ENCODE results near the gene CCDC116. TPM values are rescaled to one million over a fixed set of nuclear protein-coding genes. Genes with fewer than 3 reads are reported as not detected.
A peak's percentile ranks its signal among the peaks of the same experiment; 100 is the strongest.
"Not testable (repeated sequence)": the region's sequence is repeated elsewhere in the genome, so short reads cannot be mapped to it uniquely, and the experiment has no call there.

Gene CCDC116
- total RNA-seq, 1 donor from 2014 or later = 1.0 TPM

- Mint-ChIP-seq H3K27me3 (no peaks in the 10 kb centered on the region), H3K36me3 (ENCODE audit: low read depth) (peaks cover 4% of the 10 kb centered on the region), H3K9me3 (no peaks in the 10 kb centered on the region), H3K4me3 (no peak overlapping the region), H3K27ac (no peak overlapping the region), H3K4me1 (peaks cover 18% of the 10 kb centered on the region)
- CTCF ChIA-PET = no interaction called here
- intact Hi-C loops (cut with micrococcal nuclease) = no loop called here
- TF ChIP-seq CTCF (IDR thresholded peaks at IDR 0.05) = no peak
- ATAC-seq (ENCODE audit: low read depth) (no peak), DNase-seq (no peak)
- POLR2A ChIA-PET = interaction anchor here (7.4 kb wide), 1 partner anchor 9 kb away, joined by 110 read pairs; the partner anchor contains the start of gene SDF2L1
These were observed 921 bp downstream of the CCDC116 start for GRCh38 chr22:21633481-21633880.

- ATAC-seq (ENCODE audit: low read depth) (no peak), DNase-seq (no peak)
- POLR2A ChIA-PET = interaction anchor here (7.4 kb wide), 1 partner anchor 8 kb away, joined by 110 read pairs; the partner anchor contains the start of gene SDF2L1
- H3K27me3 Mint-ChIP-seq = no peaks in the 10 kb centered on the region
- CTCF ChIA-PET = interaction anchor here (2.8 kb wide), 1 partner anchor 13 kb away, joined by 8 read pairs; no protein-coding TSS in a partner anchor
- intact Hi-C loops (cut with micrococcal nuclease) = no loop called here
- H3K36me3 Mint-ChIP-seq (ENCODE audit: low read depth) = peaks cover 4% of the 10 kb centered on the region
- H3K27ac Mint-ChIP-seq = no peak overlapping the region
- H3K9me3 Mint-ChIP-seq = no peaks in the 10 kb centered on the region
- H3K4me3 Mint-ChIP-seq = no peak overlapping the region
- H3K4me1 Mint-ChIP-seq = peaks cover 17% of the 10 kb centered on the region
- TF ChIP-seq CTCF (IDR thresholded peaks at IDR 0.05) = no peak
These were observed 1.5 kb downstream of the CCDC116 start for GRCh38 chr22:21634081-21634480.

GRCh38 chr22:21634844-21635243, 2.3 kb downstream of the CCDC116 start:
- H3K4me3 Mint-ChIP-seq = no peak overlapping the region
- no peak overlapping the region for H3K27ac Mint-ChIP-seq
- ATAC-seq (ENCODE audit: low read depth) = no peak
- no peak for DNase-seq
- ChIA-PET CTCF (interaction anchor here (2.8 kb wide), 1 partner anchor 12 kb away, joined by 8 read pairs; no protein-coding TSS in a partner anchor), POLR2A (no interaction called here)
- TF ChIP-seq CTCF (IDR thresholded peaks at IDR 0.05) = no peak
- H3K9me3 Mint-ChIP-seq = no peaks in the 10 kb centered on the region
- no peaks in the 10 kb centered on the region for H3K27me3 Mint-ChIP-seq
- intact Hi-C loops (cut with micrococcal nuclease) = no loop called here
- peaks cover 14% of the 10 kb centered on the region for H3K4me1 Mint-ChIP-seq
- no peaks in the 10 kb centered on the region for H3K36me3 Mint-ChIP-seq (ENCODE audit: low read depth)

- ATAC-seq (ENCODE audit: low read depth) = no peak
- peaks cover 8% of the 10 kb centered on the region for H3K4me1 Mint-ChIP-seq
- intact Hi-C loops (cut with micrococcal nuclease) = no loop called here
- no peak for DNase-seq
- CTCF ChIA-PET = interaction anchor here (2.8 kb wide), 1 partner anchor 11 kb away, joined by 8 read pairs; no protein-coding TSS in a partner anchor
- POLR2A ChIA-PET = no interaction called here
- no peaks in the 10 kb centered on the region for H3K27me3 Mint-ChIP-seq
- H3K4me3 Mint-ChIP-seq = no peak overlapping the region
- no peaks in the 10 kb centered on the region for H3K36me3 Mint-ChIP-seq (ENCODE audit: low read depth)
- no peaks in the 10 kb centered on the region for H3K9me3 Mint-ChIP-seq
- H3K27ac Mint-ChIP-seq = no peak overlapping the region
- TF ChIP-seq CTCF (IDR thresholded peaks at IDR 0.05) = no peak
These were observed 3.4 kb downstream of the CCDC116 start for GRCh38 chr22:21635771-21636510.

GRCh38 chr22:21636629-21637218, 4.2 kb downstream of the CCDC116 start:
- ATAC-seq (ENCODE audit: low read depth) (no peak), DNase-seq (no peak)
- intact Hi-C loops (cut with micrococcal nuclease) = no loop called here
- ChIA-PET CTCF (interaction anchor here (2.8 kb wide), 1 partner anchor 10 kb away, joined by 8 read pairs; no protein-coding TSS in a partner anchor), POLR2A (no interaction called here)
- H3K27me3 Mint-ChIP-seq = no peaks in the 10 kb centered on the region
- peaks cover 12% of the 10 kb centered on the region for H3K4me1 Mint-ChIP-seq
- no peak overlapping the region for H3K4me3 Mint-ChIP-seq
- no peak for TF ChIP-seq CTCF (IDR thresholded peaks at IDR 0.05)
- no peaks in the 10 kb centered on the region for H3K36me3 Mint-ChIP-seq (ENCODE audit: low read depth)
- H3K9me3 Mint-ChIP-seq = no peaks in the 10 kb centered on the region
- peak overlapping the region; percentile 9 for H3K27ac Mint-ChIP-seq

GRCh38 chr22:21637450-21637849, 4.9 kb downstream of the CCDC116 start:
- H3K27me3 Mint-ChIP-seq; ATAC-seq (ENCODE audit: low read depth); H3K4me3 Mint-ChIP-seq; DNase-seq; POLR2A ChIA-PET; H3K9me3 Mint-ChIP-seq; H3K36me3 Mint-ChIP-seq (ENCODE audit: low read depth); intact Hi-C loops (cut with micrococcal nuclease); H3K27ac Mint-ChIP-seq; CTCF ChIA-PET: not testable (repeated sequence)
- peaks cover 14% of the 10 kb centered on the region for H3K4me1 Mint-ChIP-seq

Measured in activated B cell treated with CpG ODN at 0.5 μM for 24 hours (primary cell).